GM15510 (cell line): Measurements from ENCODE around the gene FAM181B.

Source experiments
- POLR2A ChIP-seq: IDR thresholded peaks from 3 replicates; pipeline ENCODE4 v1.6.1; 2011; ENCODE audit warnings: borderline replicate concordance; ENCODE audit not compliant: insufficient read length; ENCODE audit errors: extremely low read depth

Gene FAM181B

DNA sequence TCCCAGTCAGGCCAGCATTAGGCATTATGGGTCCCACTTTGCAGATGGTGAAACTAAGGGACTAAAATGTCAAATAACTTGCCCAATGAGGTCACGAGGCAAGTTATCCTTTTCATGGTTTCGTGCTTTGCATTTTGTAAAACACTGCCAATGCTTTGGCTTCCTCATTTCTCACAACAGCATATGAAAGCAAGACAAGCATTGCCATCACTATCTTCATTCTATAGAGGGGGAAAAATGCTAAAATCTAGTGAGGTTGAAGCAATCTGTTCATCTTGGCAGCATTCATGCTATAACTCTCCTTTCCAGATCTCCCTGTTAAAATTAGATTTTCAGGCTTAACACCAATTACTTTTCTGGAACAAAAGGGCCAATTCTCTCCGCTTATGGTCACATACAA, 14.8 kb downstream of the FAM181B start:
- no peak for TF ChIP-seq POLR2A

DNA sequence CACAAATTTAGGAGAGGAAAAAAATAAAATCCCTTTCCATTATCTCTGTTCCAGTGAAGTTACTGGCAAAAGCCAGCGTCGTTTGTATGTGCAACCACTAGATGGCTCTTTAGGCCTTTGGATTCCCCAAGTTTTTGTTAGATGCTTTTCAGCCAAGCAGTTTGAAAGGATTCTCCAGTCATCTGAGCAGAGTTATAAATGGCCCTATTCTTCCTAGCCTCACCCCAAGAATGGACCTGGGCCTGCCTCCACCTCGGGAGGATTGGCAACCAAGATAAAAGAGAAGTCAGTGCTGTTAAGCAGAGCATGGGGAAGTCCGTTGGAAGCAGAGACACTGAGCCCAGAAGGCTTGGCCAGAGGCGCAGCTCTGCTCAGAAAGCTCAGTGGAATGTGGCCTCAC, 15.4 kb downstream of the FAM181B start:
- TF ChIP-seq POLR2A, result no peak

DNA sequence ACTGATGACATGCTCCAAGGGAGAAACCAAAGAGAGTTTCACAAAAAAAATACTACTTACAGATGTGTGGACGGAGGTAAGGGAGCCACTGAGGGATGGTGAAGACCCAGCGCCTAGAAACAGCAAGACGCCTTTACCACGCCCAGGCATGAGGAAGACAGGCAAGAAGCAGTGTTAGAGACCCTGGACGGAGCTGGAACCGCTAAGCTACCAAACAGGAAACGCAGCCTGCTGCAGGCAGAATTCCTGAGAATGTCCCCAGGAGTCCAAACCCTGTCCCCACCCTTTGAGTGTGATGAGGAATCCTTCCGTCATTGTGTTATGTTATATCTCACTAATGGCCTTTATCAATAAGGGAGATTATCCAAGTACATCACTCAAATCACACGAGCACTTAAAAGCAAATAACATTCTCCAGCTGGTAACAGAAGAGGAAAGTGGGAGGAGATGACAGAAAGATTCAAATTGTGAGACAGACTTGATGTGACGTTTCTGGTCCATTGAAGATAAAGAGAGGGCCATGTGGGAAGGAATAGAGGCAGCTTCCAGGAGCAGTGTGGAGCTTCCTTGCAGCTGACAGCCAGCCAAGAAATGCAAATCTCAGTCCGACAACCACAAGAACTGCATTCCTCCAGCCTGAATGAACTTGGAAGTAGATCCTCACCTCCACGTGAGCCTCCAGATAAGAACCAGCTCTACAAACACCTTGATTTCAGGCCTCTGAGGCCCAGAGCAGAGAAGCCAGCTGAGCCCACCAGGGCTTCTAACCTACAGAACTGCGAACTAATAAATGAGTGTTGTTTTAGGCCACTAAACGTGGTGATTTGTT, 19.1 kb downstream of the FAM181B start:
- no peak for TF ChIP-seq POLR2A

GRCh38 chr11:82711648-82712047, 22.0 kb downstream of the FAM181B start:
- no peak for TF ChIP-seq POLR2A

DNA sequence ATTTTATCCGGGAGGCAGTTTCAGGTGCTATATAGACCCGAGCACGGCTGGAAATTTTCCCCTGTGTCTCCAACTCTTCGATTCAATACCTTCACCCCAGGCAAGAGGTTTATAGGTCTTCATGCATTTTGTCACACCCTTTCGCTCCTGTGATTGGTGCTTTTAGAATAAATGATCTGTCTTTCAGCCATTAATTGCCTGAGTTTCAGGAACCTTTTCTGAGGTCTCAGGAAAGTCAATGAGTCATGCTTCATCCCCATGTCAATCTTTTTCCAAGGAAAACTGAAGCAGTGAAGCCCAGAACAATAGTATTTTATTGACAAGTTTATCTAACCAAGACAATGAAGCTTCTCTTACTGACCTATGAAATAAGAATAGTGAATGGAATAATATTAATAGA, 29.9 kb downstream of the FAM181B start:
- no peak for TF ChIP-seq POLR2A

GRCh38 chr11:82703226-82703625, 30.4 kb downstream of the FAM181B start:
- TF ChIP-seq POLR2A, result no peak

GRCh38 chr11:82701847-82702520, 31.7 kb downstream of the FAM181B start:
- no peak for TF ChIP-seq POLR2A

DNA sequence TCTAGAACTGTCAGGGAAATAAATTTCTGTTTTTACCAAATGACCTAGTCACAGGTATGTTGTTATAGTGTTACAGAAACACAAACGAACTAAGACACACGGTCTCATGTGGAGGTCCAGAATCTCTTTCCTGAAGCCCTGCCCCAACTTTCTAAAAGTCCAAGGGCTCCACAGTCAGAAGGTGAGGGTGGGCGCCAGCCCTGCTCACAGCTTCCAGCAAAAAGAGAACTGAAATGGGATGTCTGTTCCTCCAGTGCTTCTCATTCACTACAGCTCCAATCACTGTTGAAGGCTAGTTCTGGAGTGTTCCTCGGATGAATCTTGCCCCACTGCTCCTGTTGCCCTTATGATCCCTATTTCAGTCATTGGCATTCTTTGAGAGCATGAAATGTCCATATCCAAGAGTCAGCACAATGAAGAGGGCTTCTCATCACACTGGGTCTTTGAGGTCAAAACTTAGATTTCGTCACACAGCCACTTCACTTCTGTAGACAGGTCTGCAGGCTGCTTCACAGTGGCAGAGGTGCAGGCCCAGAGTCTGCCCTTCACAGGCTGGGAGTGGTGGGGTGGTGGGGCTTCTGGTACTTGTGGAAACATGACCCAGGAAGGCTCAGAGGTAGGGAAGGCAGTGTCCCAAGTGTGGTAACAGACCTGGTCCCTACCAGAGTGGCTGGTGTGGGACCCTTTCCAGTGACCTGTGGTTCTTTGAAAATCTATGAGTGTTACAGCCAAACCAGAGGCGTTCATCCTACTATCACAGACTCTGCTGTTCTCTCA, 34.9 kb downstream of the FAM181B start:
- no peak for TF ChIP-seq POLR2A

GRCh38 chr11:82692981-82693380, 40.7 kb downstream of the FAM181B start:
- TF ChIP-seq POLR2A, result no peak

DNA sequence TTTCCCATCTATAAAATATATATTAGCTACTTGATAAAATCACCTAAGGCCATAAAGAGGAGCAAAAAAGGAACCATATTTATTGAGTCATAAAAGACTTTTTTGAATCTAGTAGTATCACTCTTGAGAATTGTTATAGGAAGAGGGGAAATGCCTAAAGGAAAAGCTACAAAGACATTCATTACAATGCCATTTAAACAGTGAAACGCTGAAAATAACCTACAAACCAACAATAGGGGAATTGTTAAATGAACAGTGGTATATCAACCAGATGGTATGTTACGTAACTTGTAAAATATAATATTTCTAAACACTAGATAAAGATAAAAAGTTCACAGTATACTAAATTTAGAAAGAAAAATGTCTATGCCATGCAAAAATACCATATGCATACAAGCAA, 47.5 kb downstream of the FAM181B start:
- no peak for TF ChIP-seq POLR2A

DNA sequence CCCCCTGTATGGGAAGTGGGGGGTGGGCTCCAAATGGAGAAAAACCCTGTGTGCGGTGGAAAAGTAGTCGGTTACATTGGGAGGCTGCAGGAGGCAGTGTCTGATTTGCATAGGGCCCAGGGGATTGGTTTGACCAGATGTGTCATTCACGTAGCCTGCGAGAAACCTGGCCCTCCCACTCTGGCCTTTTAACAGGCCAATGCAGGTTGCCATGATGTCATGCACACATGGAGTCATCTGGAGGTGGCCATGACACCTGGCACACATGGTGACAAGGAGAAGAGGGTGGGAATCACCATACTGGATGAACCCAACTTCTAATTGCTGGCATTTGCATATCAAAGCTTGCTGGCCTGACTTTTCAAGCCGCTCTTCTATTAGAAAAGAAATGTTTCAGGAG, 50.6 kb downstream of the FAM181B start:
- TF ChIP-seq POLR2A, result no peak

DNA sequence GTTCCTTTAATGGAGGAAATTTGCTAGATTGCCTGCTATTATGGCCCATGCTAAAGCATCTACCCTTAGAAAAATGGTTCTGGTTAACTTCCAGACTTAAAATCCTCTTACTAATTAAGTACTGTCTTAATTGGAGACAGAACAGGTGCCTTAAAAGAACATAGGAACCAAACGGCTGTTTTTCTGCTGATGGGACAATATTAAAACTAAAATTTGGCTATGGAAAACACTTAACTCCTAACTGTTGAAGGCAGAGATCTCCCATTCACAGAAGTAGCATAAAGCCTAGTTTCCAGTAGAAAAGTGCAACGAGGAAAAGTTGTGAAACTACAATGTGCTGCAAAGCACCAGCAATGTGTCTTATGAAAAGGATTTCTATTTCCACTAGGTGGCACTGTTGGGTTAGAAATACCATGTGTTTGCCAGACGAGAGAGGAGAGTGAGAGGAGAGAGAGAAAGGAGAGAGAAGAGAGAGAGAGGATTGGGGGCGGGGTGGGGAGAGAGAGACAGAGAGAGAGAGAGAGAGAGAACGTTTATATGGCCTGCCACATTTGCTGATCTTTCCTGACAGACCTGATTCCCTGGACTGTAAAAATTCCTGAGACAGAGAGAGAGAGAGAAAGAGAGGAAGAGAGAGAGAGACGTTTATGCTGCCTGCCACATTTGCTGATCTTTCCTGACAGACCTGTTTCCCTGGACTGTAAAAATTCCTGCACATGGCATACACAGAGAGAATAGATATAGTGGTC, 51.5 kb downstream of the FAM181B start:
- no peak for TF ChIP-seq POLR2A

GRCh38 chr11:82680252-82680651, 53.4 kb downstream of the FAM181B start:
- TF ChIP-seq POLR2A, result no peak
